Aorta (tissue), 5 donors: ENCODE data around the gene MUC22. TPM values are rescaled to one million over a fixed set of nuclear protein-coding genes. Genes with fewer than 3 reads are reported as not detected.

ENCODE experiments used
- ATAC-seq: fragments of 200-7000 bp; cut with Tn5 transposase; one replicate; pipeline ENCODE4 v1.9.1; 2022; ENCODE audit warnings: moderate library complexity; ENCODE audit not compliant: low FRiP score
- DNase-seq, 2 donors: peaks; one replicate each; pipeline ENCODE4 v3.0.0-alpha.2; 2020
- H3K27ac ChIP-seq, 2 donors: one replicate each; pipeline ENCODE4 v1.5.1; 2013; ENCODE audit warnings: low read length in 2 of 2, mild to moderate bottlenecking in 2 of 2, moderate library complexity in 2 of 2, control low read depth in 1 of 2, inconsistent platforms in 1 of 2, low read depth in 1 of 2
- H3K27me3 ChIP-seq, 2 donors: one replicate each; pipeline ENCODE4 v1.6.1; 2013; ENCODE audit warnings: control low read depth in 1 of 2, low read length in 1 of 2, mild to moderate bottlenecking in 1 of 2, moderate library complexity in 1 of 2; ENCODE audit not compliant: insufficient read depth in 2 of 2, control insufficient read depth in 1 of 2
- H3K36me3 ChIP-seq, 2 donors: one replicate each; pipeline ENCODE4 v1.6.1; 2013; ENCODE audit warnings: control low read depth in 1 of 2, low read length in 1 of 2, mild to moderate bottlenecking in 1 of 2; ENCODE audit not compliant: insufficient read depth in 2 of 2, control insufficient read depth in 1 of 2
- H3K4me1 ChIP-seq, 2 donors: one replicate each; pipeline ENCODE4 v1.6.1; 2013; ENCODE audit warnings: low read length in 2 of 2, control low read depth in 1 of 2, mild to moderate bottlenecking in 1 of 2, moderate library complexity in 1 of 2; ENCODE audit not compliant: insufficient read depth in 2 of 2, control insufficient read depth in 1 of 2
- H3K4me3 ChIP-seq, 2 donors: one replicate each; pipeline ENCODE4 v1.5.1; 2013; ENCODE audit warnings: low read length in 2 of 2, control low read depth in 1 of 2, mild to moderate bottlenecking in 1 of 2
- H3K9me3 ChIP-seq: one replicate; pipeline ENCODE4 v1.6.1; 2013; ENCODE audit warnings: mild to moderate bottlenecking, low read length; ENCODE audit not compliant: control insufficient read depth
- WGBS, 2 donors: extraction: QIAGEN DNeasy Blood & Tissue Kit; methylation state at CpG; one replicate each; pipeline ENCODE4 v1.1.7; 2013; 5-methylcytosine and 5-hydroxymethylcytosine counted together
- intact Hi-C, 2 donors: fragments of 100-400 bp; cut with DNase I; formaldehyde crosslinking; loops; one replicate each; pipeline versions ENCODE4 v1.14.2 to v1.15.0; 2022
- polyA plus RNA-seq, 2 donors: library from polyadenylated mRNA; stranded (reverse); fragments of 200-250 nt; gene quantifications; one replicate each; pipeline ENCODE4 v1.2.3, GENCODE V29; 2013
- total RNA-seq, 2 donors: library from RNA; stranded (reverse); fragmentation: NEBNext Ultra II Directional; extraction: Animal tissue kit (Norgen Biotek cat#: 25700); gene quantifications; one replicate each; pipeline ENCODE4 v1.2.1, GENCODE V29; 2021
- donor health status: healthy with polysubstance abuse.
- donor health status: Bipolar disorder and iron deficiency.
- donor health status: DM: no; HTN: no; CAD: no.
- donor health status: DM: no; HTN: no; CAD: no.
- donor health status: DM: yes; HTN: yes; CAD: no.

Gene MUC22
- total and polyA plus RNA-seq, 4 donors: not detected

DNA sequence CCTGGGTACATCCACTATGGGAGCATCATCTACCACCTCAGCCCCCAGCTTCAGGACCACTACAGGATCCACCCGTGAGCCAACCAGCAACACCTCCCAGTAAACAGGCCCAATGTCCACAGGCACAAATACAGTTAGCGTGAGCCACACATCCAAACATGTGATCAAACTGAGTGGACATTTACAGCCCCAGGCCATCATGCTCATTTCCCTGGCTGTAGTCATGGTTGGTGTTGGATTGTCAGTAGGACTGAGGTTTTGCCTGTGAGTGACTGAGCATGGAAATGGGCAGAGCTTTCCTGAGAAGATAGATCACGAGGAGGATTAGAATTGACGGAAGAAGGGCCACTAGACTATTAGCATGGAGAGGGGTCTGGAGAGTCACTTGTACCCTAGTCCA lies 37.5 kb upstream of the MUC22 start:
- Histone ChIP-seq H3K27ac (no peak overlapping the region), H3K9me3 (no peaks in the 10 kb centered on the region), H3K4me3 (no peak overlapping the region), H3K36me3 (no peaks in the 10 kb centered on the region), H3K27me3 (no peaks in the 10 kb centered on the region), H3K4me1 (no peaks in the 10 kb centered on the region)
- WGBS, 2 donors: 92% methylated on average over 4 of the region's 4 CpGs
- ATAC-seq: no peak
- intact Hi-C loops: no loop called here
- DNase-seq: no peak

GRCh38 chr6:30974490-30975252 lies 35.6 kb upstream of the MUC22 start:
- 67 to 69% methylated on average over 4 of the region's 4 CpGs for WGBS, 2 donors
- H3K4me3 ChIP-seq: no peak overlapping the region
- ATAC-seq: no peak

DNA sequence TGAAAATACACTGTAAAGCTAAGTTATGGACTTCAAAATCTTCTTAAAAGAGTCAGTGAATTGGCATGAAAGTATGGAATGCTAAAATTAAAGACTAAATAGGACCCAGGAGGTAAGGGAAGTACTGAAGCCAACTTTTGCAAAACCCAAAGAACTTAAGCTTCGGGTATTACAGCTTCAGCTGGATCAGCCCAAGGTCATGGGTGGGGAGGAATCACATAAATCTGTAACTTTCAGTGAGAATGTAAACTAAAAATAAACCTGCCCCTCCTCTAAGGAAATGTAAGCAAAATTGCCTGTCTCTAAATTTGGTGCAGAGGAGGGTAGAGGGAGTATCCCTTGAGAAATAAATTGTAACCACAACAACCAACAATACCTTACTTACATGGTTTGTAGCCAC lies 31.1 kb upstream of the MUC22 start:
- H3K9me3 ChIP-seq: no peaks in the 10 kb centered on the region
- 37 to 41% methylated on average over 1 of the region's 1 CpG for WGBS, 2 donors
- ATAC-seq: no peak
- intact Hi-C loops: no loop called here
- H3K27me3 ChIP-seq: peaks cover 0 to 2% of the 10 kb centered on the region in 2 donors
- no peak overlapping the region for H3K27ac ChIP-seq
- H3K4me3 ChIP-seq: no peak overlapping the region
- H3K4me1 ChIP-seq: no peaks in the 10 kb centered on the region
- H3K36me3 ChIP-seq: no peaks in the 10 kb centered on the region
- no peak for DNase-seq

More at GRCh38 chr6:30974490-30975252, 35.6 kb upstream of the MUC22 start:
- H3K9me3 ChIP-seq: no peaks in the 10 kb centered on the region
- intact Hi-C loops: no loop called here
- H3K4me1 ChIP-seq: no peaks in the 10 kb centered on the region
- peaks cover 0 to 2% of the 10 kb centered on the region in 2 donors for H3K27me3 ChIP-seq
- no peaks in the 10 kb centered on the region for H3K36me3 ChIP-seq
- H3K27ac ChIP-seq: no peak overlapping the region
- DNase-seq: no peak

DNA sequence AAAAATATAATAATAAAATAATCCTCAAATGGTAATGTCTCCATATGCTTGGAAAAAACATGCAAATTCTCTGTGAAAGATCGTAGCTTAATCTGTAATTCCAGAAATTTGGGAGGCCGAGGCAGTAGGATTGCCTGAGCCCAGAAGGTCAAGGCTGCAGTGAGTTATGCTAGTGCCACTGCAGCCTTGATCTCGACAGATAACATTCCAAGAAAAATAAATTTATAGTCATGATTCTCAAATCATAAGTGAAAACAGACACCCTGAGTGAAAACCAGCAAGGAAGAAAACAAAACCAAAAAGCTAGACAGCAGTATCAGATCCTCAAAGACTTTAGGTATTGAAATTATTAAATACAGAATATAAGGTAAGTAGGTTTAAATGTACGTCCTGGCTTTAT lies 30.6 kb upstream of the MUC22 start:
- Histone ChIP-seq H3K27me3 (peaks cover 0 to 2% of the 10 kb centered on the region in 2 donors), H3K36me3 (no peaks in the 10 kb centered on the region), H3K4me1 (no peaks in the 10 kb centered on the region), H3K27ac (no peak overlapping the region), H3K4me3 (no peak overlapping the region), H3K9me3 (no peaks in the 10 kb centered on the region)
- DNase-seq (no peak), ATAC-seq (no peak)
- intact Hi-C loops: no loop called here
- WGBS, 2 donors: 51 to 60% methylated on average over 4 of the region's 4 CpGs

GRCh38 chr6:30981942-30982772 lies 28.1 kb upstream of the MUC22 start:
- no peak for DNase-seq
- peaks cover 0 to 2% of the 10 kb centered on the region in 2 donors for H3K27me3 ChIP-seq
- intact Hi-C loops: no loop called here
- no peak overlapping the region for H3K4me3 ChIP-seq
- no peak for ATAC-seq
- no peaks in the 10 kb centered on the region for H3K36me3 ChIP-seq
- 3 to 5% methylated on average over 13 of the region's 13 CpGs for WGBS, 2 donors
- no peaks in the 10 kb centered on the region for H3K9me3 ChIP-seq
- no peaks in the 10 kb centered on the region for H3K4me1 ChIP-seq
- H3K27ac ChIP-seq: no peak overlapping the region

DNA sequence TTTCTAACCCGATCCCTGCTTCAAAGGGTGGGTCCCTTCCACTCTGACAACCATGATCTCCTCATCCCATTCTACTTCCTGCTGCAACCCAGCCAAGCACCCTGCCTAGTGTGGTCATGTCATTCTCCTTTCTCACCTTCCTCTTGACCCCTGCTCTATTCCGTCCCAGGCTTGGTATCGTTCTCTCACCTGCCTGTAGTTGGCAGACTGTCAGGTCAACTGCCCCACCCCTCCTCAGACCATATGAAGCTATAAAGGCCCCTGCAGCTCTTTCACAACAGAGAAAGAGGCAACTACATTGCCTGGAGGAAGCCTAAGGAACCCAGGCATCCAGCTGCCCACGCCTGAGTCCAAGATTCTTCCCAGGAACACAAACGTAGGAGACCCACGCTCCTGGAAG lies 26.8 kb upstream of the MUC22 start, which contains the start of gene MUC21:
MUC21 (plus strand) TSS at position 280 of the 400 bp plus-strand sequence. CDS start 241 bp downstream, outside the sequence.
- DNase-seq (no peak), ATAC-seq (no peak)
- Histone ChIP-seq H3K9me3 (no peaks in the 10 kb centered on the region), H3K4me1 (no peaks in the 10 kb centered on the region), H3K27me3 (no peaks in the 10 kb centered on the region), H3K36me3 (no peaks in the 10 kb centered on the region), H3K27ac (no peak within 1 kb of the TSS), H3K4me3 (no peak within 1 kb of the TSS)
- WGBS, 2 donors: 88 to 89% methylated on average over 6 of the region's 6 CpGs
- intact Hi-C loops: no loop called here

DNA sequence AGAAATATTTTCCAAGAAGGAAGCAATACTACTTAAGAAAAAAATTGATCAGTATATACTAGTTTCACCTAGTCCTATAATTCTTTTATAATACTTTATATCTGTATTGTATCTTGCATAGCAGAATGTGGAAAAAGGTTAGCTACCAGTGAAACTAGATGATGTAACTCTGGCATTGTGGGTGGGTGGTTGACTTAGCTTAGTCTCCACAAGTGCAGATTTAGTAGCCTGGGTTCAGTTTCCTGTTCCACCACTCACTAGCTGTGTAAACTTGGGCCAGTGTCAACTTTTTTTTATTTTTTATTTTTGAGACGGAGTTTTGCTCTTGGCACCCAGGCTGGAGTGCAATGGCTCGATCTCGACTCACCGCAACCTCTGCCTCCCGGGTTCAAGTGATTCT lies 24.8 kb upstream of the MUC22 start:
- whole genome bisulfite sequencing, 2 donors: 56 to 58% methylated on average over 5 of the region's 5 CpGs

GRCh38 chr6:30987304-30987703 lies 23.0 kb upstream of the MUC22 start:
- no peaks in the 10 kb centered on the region for H3K27me3 ChIP-seq

More for the DNA sequence above, 24.8 kb upstream of the MUC22 start:
- H3K27me3 ChIP-seq: no peaks in the 10 kb centered on the region
- H3K4me1 ChIP-seq: no peaks in the 10 kb centered on the region
- DNase-seq: no peak
- intact Hi-C loops: no loop called here
- no peaks in the 10 kb centered on the region for H3K9me3 ChIP-seq
- ATAC-seq: no peak
- H3K36me3 ChIP-seq: no peaks in the 10 kb centered on the region
- no peak overlapping the region for H3K4me3 ChIP-seq
- no peak overlapping the region for H3K27ac ChIP-seq

More at GRCh38 chr6:30987304-30987703, 23.0 kb upstream of the MUC22 start:
- Histone ChIP-seq H3K9me3 (no peaks in the 10 kb centered on the region), H3K27ac (no peak overlapping the region), H3K4me3 (no peak overlapping the region), H3K36me3 (no peaks in the 10 kb centered on the region), H3K4me1 (no peaks in the 10 kb centered on the region)
- no peak for ATAC-seq
- WGBS, 2 donors: 87 to 90% methylated on average over 6 of the region's 6 CpGs
- no peak for DNase-seq
- intact Hi-C loops: no loop called here
